Eye (tissue), 1 donor: ENCODE data around the gene OTUB2.
"Not testable (repeated sequence)": the region's sequence is repeated elsewhere in the genome, so short reads cannot be mapped to it uniquely, and the experiment has no call there.

Source experiments
- DNase-seq: peaks from one replicate; pipeline ENCODE4 v3.0.0-alpha.2; 2015

OTUB2 gene

DNA sequence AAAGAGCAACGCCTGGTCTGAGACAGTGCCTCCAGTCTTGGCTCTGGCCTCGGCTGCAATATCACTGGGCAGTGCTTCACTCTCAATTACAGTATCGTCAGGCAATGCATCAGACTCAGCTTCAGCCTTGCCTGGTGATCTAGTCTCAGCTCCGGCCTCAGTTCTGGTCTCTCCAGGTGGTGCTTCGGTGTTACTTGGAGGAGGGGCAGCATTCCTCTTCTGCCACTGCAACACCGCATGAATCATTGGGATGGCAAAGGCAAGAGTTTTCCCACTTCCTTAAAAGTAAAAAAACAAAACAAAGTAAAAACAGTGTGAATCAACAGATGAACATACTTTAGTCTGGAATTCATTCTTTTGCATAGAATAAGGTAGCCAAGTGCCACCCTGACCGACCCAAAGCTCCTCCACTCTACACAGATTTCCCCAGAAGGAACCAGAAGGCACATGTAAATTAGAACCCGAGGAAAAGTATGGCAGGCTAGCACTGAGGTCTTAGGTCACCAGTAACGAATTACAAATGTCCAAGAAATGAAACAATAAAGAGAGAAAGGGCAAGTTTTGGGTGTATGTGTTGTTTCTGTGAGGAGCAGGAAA is 36.3 kb downstream of the OTUB2 start:
- DNase-seq = no peak

DNA sequence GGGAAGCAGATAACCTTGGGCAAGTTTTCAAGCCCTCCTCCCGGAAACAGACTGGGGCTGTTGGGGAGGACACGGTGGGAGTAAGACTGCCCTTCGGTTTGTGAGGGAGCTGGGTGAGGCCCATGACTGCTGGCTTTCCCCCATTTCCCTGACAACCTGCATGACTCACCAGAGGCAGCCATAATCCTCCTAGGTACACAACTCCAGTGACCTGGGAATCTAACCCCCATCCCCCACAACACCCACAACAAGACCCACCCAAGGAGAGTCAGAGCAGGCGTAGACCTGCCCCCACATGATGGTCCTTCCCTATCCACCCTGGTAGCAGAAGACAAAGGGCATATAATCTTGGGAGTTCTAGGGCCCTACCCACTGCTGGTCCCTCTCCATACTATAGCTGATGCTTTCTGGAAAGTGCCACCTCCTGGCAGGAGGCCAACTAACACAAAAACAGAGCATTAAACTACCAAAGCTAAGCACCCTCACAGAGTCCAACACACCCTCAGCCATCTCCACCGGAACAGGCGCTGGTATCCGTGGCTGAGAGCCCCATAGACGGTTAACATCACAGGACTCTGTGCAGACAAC is 40.0 kb downstream of the OTUB2 start:
- no peak for DNase-seq

DNA sequence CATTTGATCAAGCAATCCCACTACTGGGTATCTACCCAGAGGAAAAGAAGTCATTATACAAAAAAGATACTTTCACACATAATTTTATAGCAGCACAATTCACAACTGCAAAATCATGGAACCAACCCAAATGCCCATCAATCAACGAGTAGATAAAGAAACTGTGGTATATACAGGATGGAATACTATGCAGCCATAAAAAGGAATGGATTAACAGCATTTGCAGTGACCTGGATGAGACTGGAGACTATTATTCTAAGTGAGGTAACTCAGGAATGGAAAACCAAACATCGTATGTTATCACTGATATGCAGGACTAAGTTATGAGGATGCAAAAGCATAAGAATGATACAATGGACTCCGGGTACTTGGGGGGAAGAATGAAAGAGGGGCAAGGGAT is 45.9 kb downstream of the OTUB2 start:
- DNase-seq = not testable (repeated sequence)

DNA sequence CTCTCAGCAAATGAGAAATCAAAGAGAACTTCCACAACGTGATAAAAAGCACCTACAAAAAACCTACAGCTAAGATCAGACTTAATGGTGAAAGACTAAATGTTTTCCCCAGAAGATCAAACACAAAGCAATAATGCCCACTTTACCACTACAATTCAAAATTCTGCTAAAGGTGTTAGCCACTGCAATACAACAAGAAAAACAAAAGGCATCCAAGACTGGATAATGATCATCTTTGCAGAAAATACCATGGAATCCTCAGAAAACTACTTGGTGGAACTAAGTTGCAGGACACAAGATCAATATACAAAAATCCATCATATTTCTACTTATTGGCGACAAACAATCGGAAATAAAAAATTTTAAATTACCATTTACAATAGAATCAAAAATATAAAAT is 48.4 kb downstream of the OTUB2 start:
- peak; percentile 21 for DNase-seq

DNA sequence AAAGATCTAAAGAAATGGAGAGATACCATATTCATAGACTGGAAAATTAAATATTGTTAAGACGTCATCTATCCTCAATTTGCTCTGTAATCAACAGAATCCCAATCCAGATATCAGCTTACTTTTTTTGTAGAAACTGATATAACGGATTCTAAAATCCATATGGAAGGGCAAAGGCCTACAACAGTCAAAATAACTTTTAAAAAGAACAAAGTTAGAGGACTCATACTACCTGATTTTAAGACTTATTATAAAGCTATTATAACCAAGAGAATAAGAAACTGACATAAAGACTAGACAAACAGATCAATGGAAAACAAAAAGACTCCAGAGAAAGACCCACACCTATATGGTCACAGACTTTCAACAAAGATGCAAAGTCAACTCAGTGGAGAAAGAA is 48.9 kb downstream of the OTUB2 start:
- DNase-seq = no peak

DNA sequence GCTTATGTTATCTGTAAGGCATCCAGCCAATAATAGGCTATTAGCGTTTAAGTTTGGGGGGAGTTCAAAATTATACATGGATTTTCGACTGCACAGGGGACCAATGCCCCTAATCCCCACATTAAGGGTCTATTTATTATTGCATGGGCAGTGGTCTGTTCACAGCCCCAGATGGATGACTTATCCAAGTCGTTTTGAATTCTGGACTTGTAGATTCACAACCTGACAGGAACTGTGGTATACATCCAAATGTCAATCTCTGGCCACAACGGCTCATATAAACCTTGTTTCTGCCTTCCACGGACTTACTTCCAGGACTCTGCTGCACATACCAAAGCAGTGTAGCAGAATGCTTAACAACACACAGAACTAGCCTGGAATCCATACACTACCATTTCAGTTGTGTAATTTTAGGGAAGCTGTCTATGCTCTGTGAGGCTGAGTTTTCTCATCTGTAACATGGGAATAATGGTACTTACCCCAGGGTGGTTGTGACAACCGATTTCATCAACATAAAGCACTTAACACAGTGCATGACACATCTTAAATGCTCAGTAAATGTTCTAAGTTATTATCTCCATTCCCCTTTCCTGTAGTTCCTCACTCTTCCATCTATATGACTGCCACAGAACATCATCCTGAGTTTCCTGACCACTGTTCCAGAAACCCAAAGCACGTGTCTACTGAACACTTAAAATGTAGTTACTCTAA is 51.1 kb downstream of the OTUB2 start:
- no peak for DNase-seq

DNA sequence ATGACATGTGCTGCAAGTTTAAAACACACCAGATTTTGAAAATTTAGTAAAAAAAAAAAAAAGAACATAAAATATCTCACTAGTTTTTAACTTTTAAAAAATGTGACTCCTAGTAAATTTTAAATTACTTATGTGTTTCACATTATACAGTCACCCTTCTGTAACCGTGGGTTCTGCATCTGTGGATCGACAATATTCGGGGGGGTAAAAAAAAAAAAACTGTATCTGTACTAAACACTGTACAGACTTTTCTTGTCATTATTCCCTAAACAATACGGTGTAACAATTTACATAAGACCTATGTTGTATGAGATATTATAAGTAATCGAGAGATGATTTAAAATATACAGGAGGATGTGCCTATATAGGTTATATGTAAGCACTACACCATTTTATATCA is 51.7 kb downstream of the OTUB2 start:
- DNase-seq = no peak

DNA sequence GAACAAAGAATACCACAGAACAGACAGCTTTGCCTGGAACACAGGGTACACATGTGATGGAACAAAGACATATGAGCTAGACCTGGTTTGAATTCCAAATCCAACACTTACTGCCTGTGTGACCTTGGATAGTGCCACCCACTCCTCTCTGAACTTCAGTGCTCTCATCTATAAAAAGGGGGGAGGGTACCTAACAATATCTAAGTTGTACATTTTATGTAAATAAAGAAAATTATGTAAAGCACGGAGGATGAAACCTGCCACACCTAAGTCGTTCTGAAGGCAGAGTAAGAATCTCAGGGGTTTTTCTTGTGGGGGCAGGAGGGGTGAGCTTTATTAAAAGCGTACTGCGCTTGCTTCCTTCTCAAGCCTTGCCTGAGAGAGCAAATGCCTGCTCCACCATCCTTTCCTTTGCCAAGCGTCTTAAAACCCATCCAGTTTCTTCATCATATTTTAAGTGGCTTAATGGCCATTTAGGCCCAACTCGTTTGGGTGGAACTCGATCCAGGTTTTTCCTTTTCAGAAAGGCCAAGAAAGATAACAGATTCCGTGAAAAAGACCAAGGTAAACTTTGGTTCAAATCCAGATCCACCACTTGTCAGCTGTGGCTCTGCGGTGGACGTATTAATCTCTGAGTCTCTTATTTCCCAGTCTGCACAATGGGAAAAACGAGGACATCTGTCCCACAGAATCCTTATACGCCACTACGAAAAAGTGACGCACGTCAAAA is 53.9 kb downstream of the OTUB2 start:
- peak; percentile 81 for DNase-seq

DNA sequence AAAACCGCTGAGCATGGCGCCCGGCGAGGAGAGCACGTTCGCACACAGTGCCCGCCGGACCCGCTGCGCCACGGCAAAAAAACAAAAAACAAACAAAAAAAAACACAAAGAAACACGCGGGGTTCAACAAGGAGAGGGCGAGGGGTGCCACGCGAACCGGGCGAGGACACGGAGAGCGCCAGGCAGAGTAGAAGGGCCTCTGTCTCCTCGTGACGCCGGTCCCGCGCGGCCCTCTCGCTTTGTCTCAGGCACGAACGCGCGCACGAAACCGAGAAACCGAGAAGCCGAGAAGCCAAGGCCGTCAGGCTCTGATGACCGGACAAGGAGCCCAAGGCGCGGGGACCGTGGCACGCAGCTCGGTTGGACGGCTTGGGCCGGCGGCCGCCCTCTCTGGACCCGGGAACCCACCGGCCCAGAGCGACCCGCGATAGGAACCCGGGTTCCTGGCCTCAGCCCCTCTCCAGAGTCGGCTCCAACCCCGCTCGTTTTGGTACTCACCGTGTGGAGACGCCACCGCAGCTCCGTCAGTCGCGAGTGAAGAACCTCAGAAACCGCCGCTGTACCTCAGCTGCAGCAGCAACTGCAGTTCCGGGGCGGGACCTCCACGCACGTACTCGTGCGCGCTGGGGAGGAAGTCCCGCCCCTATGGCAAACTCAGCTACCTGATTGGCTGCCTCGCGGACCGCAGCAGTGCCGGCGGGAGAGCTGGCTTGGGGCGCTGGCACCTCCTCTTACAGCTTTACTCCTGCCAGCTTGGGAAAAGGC is 54.7 kb downstream of the OTUB2 start, which contains the start of the genes DDX24 and IFI27L1:
Gene DDX24 (minus strand): TSS at position 582 of the 765 bp plus-strand sequence. CDS start 1,460 bp downstream, outside the sequence.
Gene IFI27L1 (plus strand): TSS at position 690 of the 765 bp plus-strand sequence. CDS start 15,628 bp downstream, outside the sequence.
- DNase-seq = peak; percentile 98

DNA sequence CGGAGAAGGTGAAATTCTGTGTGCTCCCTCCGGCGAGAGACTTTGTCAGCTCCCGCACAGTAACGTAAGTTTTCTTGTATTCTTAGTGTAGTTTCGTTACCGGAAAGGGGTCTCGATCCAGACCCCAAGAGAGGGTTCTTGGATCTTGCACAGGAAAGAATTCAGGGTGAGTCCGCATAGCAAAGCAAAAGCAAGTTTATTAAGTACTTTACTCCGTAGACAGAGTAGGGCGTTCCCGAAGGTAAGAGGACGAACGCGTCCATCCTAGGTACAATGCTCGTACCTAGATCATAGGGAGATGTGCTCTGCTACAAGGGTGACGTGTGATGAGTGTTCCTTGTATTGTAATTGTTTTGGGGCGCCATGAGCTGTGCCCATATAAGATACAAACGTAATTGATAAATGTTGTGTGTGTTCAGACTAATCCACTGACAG is 55.3 kb downstream of the OTUB2 start:
- no peak for DNase-seq

DNA sequence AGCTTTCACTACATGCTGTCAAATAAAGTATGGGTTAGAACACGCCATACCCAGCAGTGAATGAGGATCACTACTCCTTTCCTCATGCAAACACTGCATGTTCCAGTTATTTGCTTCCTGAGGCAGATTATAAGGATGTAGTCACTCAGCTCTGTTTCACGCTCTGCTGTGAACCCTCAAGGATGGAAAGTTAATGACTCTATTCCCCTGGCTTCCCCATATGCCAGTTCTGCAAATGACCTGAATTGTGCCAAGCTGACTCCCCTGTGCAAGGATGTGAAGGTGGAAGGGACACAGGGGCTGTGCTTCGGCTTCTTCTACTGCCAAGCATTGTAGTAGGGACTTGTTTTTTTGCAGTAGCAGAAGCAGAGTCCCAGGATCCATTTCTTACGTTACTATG is 61.8 kb downstream of the OTUB2 start:
- no peak for DNase-seq

DNA sequence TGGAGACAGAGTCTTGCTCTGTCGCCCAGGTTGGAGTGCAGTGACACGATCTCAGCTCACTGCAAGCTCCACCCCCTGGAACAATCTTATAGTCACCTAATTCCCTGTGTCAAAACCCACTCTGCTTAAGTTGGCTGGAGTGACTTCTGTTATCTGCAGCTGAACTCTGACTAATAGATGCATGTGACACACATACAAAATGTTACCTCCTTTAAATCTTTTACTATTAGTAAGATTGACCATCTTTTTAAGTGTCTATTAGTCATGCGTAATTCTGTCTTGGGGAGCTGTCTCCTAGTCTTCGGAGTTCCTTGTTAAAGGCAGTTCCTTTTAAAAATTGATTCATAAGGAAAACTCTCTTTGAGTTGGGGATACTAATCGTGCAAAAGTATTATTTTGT is 62.4 kb downstream of the OTUB2 start:
- DNase-seq = no peak

DNA sequence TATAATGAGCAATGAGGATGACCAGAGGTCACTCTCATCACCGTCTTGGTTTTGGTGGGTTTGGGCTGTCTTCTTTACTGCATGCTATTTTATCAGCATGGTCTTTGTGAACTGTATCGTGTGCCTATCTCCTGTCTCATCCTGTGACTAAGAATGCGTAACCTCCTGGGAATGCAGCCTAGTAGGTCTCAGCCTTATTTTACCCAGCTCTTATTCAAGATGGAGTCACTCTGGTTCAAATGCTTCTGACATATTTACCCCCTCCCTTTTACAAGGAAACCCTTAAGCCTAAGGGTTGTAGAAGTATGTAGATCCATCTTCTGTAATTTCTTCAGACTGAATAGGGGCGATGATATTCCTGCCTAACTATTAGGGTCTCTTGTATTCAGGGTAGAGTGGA is 63.3 kb downstream of the OTUB2 start:
- DNase-seq = no peak

DNA sequence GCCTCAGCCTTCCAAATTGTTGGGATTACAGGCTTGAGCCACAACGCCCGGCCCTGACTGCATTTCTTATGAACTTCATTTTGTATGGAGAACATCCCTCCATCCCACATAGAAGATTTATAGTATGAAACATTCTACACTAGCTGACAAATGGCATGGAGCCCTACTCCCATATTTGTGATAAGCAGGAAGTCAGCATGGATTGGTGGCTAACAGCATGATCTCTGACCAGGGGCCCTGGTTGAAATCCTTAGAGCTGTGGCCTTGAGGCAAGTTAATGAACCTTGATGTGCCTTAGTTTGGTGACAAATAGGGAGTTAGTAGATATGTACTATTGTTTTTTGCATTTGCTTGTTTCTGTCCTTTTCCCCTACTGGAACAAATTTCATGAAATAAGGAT is 67.3 kb downstream of the OTUB2 start:
- DNase-seq = no peak

DNA sequence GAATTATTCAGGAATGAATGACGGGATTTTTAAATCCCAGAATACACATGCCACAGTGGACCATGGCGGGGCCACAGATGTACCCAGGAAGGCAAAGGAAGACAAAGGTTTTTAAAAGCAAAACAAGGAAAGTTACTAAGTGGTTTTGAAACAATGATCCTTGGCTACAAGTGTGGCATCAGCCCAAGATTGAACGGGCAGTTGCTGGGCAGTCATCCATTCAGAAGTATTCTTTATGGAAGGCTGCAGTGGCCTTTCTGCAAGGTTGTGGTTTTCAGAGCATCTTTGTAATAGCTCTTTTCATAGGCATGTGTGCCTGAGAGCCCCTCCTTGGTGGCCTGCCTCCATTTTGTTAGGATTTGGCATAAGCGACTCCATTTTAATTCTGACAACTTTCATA is 71.0 kb downstream of the OTUB2 start:
- no peak for DNase-seq
